GM08714 (cell line): ENCODE data around the gene EXT2.

Experiments
- H3K4me3 ChIP-seq: fragments of 200-500 bp; sonication (Bioruptor generic); 2 replicates; pipeline ENCODE4 v1.5.1; 2014; ENCODE audit warnings: mild to moderate bottlenecking, low read length, inconsistent platforms
- ZNF274 ChIP-seq: IDR thresholded peaks from 2 replicates; pipeline ENCODE4 v1.6.1; 2012; ENCODE audit warnings: mild to moderate bottlenecking, low read depth, low read length

Gene EXT2

DNA sequence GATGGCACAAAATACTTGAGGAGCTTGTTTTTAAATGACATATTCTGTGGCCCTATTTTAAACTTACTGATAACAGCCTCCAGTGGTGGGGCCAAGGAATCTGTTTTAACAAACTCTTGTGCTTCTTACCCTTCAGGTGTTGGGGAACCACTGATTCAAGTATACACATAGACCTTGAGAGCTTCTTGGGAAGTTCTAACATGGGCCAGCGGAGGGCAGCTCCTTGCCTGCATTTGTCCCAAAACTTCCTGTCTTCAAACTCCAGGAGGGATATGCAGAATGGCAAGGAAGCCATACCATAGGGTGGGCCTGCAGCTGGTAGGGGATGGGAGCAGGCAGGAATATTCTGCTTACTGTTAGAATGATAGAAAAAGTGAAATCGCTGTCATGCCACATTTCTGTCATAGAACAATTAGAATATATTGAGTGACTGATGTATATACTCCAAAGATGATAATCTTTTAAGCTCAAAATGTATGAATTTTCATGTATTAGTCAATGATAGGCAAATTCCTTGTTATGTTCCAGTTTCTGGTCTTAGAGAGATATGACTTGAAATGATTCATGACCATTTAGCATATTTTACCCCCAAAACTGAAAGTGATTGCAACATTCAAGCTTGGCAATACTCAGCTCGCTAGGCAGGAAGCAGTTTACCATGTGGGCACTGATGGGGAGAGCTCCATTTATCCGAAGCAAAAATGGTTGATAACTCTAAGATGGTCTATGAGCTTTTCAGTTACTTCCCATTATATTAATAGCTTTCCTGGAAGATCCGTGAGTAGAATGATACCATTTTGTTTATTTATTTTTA, 9.2 kb downstream of the EXT2 start:
- TF ChIP-seq ZNF274, result no peak
- H3K4me3 ChIP-seq, result no peak overlapping the region

- H3K4me3 ChIP-seq, result no peak overlapping the region
- TF ChIP-seq ZNF274, result no peak
These were observed 12.8 kb downstream of the EXT2 start for GRCh38 chr11:44108260-44108659.

GRCh38 chr11:44110231-44110679, 14.8 kb downstream of the EXT2 start:
- no peak overlapping the region for H3K4me3 ChIP-seq
- no peak for TF ChIP-seq ZNF274

GRCh38 chr11:44112091-44112821, 16.8 kb downstream of the EXT2 start:
- H3K4me3 ChIP-seq, result no peak overlapping the region
- TF ChIP-seq ZNF274, result no peak

- no peak for TF ChIP-seq ZNF274
- no peak overlapping the region for H3K4me3 ChIP-seq
These were observed 17.5 kb downstream of the EXT2 start for GRCh38 chr11:44113018-44113417.

GRCh38 chr11:44113572-44113971, 18.1 kb downstream of the EXT2 start:
- H3K4me3 ChIP-seq, result no peak overlapping the region
- no peak for TF ChIP-seq ZNF274

DNA sequence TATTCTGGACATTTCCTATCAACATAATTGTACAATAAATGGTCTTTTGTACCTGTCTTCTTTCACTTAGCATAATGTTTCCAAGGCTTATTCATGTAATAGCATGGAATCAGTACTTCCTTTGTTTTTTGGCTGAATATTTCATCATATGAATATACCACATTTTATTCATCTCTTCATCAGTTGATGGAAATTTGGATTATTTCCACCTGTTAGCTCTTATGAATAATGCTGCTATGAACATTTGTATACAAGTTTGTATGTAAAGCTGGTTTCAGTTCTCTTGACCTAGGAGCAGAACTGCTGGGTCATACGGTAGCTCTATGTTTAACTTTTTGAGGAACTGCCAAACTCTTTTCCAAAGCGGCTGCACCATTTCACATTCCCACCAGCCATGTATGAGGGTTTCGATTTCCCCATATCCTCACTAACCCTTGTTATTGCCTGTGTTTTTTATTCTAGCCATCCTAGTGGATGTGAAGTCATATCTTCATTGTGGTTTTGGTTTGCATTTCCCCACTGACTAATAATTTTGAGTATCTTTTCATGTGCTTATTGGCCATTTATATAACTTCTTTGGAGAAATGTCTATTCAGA, 20.9 kb downstream of the EXT2 start:
- H3K4me3 ChIP-seq, result no peak overlapping the region
- no peak for TF ChIP-seq ZNF274

DNA sequence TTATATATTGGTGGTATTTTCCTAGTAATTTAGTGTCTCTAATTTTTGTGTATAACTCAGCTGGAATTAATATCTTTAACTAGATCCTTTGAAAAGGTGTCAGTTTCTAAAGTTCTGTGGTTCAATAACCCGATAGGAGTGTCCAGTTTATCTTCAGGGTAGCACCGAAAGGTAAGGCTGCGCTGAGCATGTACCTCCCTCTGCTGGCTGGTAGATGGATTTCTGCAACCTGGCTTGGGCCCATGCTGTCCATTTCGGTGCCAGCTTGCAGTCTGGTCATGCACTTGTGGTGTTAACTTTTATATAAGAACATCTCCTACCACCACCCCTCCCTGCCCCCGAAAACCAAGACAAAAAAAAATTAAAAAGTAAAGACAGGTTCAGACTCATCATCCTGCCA, 24.7 kb downstream of the EXT2 start:
- no peak overlapping the region for H3K4me3 ChIP-seq
- no peak for TF ChIP-seq ZNF274

DNA sequence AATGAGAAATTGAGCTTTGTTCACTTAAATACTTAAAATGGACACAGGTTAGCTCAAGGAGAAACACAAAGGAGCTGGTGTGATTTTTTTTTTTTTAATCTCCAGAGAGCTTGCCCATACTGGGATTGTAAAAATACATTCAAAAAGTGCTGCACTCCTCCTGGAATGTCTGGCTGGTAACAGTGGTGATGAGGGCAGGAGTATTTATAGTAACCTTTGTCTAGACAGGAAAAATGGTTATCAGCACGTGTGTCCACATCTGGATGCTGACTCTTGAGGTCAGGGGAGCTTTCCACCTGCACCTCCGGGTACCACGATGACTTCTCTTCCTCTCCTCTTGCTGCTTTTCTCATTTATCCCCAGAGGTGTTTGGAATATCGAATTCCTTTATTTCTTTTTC, 30.1 kb downstream of the EXT2 start:
- no peak for TF ChIP-seq ZNF274
- H3K4me3 ChIP-seq, result no peak overlapping the region

DNA sequence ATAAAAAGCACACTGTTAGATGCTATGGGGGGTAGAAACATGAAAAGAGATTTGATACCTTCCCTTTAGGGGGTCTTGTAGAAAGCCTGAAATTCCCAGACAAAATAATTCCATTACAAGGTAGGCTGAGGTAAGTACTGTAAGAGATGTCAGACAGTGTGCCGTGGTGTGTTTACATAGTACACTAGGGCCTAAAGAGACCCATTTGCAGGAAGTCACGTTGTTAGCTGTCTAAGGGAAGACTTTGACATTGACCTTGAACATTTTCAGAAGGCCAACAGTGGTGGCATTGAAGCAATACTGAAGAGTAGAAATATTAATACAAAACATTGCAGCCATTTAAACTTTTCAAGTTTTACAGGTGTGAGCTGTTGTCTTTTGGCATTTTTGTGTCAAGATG, 30.8 kb downstream of the EXT2 start:
- no peak overlapping the region for H3K4me3 ChIP-seq
- no peak for TF ChIP-seq ZNF274

- no peak overlapping the region for H3K4me3 ChIP-seq
- no peak for TF ChIP-seq ZNF274
These were observed 31.7 kb downstream of the EXT2 start for GRCh38 chr11:44127130-44127529.

DNA sequence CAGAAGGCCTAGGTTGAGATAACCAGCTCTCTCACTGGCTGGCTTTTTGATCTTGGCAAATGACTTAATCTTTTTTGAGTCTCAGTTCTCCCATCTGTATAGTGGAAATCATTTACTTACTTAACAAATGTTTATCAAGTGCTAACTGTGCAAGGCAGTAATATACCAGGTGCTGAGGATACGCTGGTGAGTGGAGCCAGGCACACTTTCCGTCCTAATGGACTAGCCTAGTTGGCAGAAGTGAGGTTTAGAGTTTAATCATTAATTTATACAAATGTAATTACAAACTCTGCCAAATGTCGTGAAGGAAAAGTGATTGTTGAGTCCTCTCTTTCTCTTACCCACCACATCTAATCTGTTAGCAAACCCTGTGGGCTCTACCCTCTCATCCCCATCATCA, 33.3 kb downstream of the EXT2 start:
- TF ChIP-seq ZNF274, result no peak
- no peak overlapping the region for H3K4me3 ChIP-seq

DNA sequence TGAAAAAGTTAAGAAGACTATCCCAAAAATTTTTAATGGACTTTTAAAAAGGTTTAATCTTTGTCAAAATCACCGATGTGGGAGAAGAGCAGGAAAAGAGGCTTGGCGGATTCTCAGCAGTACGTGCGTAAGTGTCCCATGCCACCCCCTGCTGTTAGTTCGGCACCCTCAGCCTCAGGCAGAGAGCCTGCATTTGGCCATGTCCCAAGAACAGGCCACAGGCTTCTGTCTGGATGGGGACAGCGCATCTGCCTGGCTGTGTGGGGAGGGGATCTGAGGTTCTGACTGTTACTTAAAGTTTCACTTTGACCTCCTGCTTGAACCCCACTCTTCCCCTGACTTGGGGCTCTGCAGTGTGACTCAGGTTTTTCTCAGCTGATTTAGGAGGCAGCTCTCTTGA, 35.3 kb downstream of the EXT2 start:
- no peak for TF ChIP-seq ZNF274
- H3K4me3 ChIP-seq, result no peak overlapping the region

DNA sequence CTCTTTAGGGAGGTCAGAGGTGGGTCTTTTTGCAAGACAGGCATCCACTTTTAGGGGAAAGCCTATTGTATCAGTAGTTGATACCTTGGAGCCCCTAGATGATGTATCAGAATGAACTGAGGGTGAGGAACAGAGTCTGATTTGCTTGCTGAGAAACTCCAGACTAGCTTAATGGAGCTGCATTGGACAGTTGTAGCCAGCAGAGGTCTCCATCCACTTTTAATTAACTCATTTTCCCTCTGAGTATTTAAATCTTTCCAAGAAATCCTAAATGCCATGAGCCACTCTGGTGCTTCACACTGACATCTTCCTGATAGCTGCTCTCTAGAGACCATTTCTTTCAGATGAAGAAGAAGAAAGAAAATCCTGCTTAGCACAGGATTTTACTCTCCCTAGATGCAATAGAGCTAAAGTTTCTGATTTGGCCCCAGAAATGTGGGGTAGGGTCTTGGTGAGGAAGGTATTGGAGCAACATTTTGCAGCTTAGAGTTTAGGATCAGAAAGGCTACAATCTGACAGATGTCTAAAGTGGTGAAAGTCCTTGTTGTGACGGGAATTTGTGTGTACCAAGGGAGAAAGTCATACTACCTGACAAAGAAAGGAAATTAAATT, 38.0 kb downstream of the EXT2 start:
- TF ChIP-seq ZNF274, result no peak
- no peak overlapping the region for H3K4me3 ChIP-seq
